RWPE2 (cell line): Measurements from ENCODE around the gene CTTN.
"Not testable (repeated sequence)": the region's sequence is repeated elsewhere in the genome, so short reads cannot be mapped to it uniquely, and the experiment has no call there.

ENCODE experiments used
- ATAC-seq: fragments of 200-7000 bp; cut with Tn5 transposase; 3 replicates; pipeline ENCODE4 v1.9.1; 2021; ENCODE audit warnings: low read depth
- DNase-seq: peaks from one replicate; pipeline ENCODE4 v3.0.0-alpha.2; 2020; ENCODE audit warnings: low spot score
- H3K27ac ChIP-seq: fragments of 450-650 bp; 2 replicates; pipeline ENCODE4 v1.5.1; 2017; ENCODE audit warnings: mild to moderate bottlenecking; ENCODE audit not compliant: poor library complexity, severe bottlenecking
- H3K27me3 ChIP-seq: fragments of 250-450 bp; sonication (Bioruptor Pico); 2 replicates; pipeline ENCODE4 v1.5.1; 2021; ENCODE audit warnings: mild to moderate bottlenecking, moderate library complexity; ENCODE audit not compliant: insufficient read depth, poor library complexity, severe bottlenecking
- H3K36me3 ChIP-seq: fragments of 250-450 bp; sonication (Bioruptor Pico); 2 replicates; pipeline ENCODE4 v1.5.1; 2020; ENCODE audit warnings: low read depth, mild to moderate bottlenecking, moderate library complexity
- H3K4me1 ChIP-seq: fragments of 250-450 bp; sonication (Bioruptor Pico); 2 replicates; pipeline ENCODE4 v1.5.1; 2021; ENCODE audit warnings: mild to moderate bottlenecking, moderate library complexity; ENCODE audit not compliant: insufficient read depth, poor library complexity, severe bottlenecking
- H3K4me3 ChIP-seq: fragments of 250-450 bp; sonication (Bioruptor Pico); 2 replicates; pipeline ENCODE4 v1.5.1; 2021; ENCODE audit warnings: mild to moderate bottlenecking, moderate library complexity; ENCODE audit not compliant: severe bottlenecking
- H3K9me3 ChIP-seq: fragments of 250-450 bp; sonication (Bioruptor Pico); 2 replicates; pipeline ENCODE4 v1.5.1; 2021; ENCODE audit warnings: mild to moderate bottlenecking, moderate library complexity; ENCODE audit not compliant: severe bottlenecking
- TF ChIP-seq, protein P1 (sequence below): fragments of 450-650 bp; IDR thresholded peaks from one replicate; pipeline ENCODE4 v1.5.1; 2017; ENCODE audit warnings: mild to moderate bottlenecking, moderate library complexity; ENCODE audit not compliant: poor library complexity, severe bottlenecking

The CTTN gene

GRCh38 chr11:70443773-70444030 is 45.4 kb downstream of the CTTN start:
- ATAC-seq, result no peak
- no peak for DNase-seq
- Histone ChIP-seq H3K4me3 (no peak overlapping the region), H3K27ac (no peak overlapping the region), H3K36me3 (no peaks in the 10 kb centered on the region), H3K27me3 (no peaks in the 10 kb centered on the region), H3K4me1 (no peaks in the 10 kb centered on the region), H3K9me3 (no peaks in the 10 kb centered on the region)
- TF ChIP-seq, protein P1, sequence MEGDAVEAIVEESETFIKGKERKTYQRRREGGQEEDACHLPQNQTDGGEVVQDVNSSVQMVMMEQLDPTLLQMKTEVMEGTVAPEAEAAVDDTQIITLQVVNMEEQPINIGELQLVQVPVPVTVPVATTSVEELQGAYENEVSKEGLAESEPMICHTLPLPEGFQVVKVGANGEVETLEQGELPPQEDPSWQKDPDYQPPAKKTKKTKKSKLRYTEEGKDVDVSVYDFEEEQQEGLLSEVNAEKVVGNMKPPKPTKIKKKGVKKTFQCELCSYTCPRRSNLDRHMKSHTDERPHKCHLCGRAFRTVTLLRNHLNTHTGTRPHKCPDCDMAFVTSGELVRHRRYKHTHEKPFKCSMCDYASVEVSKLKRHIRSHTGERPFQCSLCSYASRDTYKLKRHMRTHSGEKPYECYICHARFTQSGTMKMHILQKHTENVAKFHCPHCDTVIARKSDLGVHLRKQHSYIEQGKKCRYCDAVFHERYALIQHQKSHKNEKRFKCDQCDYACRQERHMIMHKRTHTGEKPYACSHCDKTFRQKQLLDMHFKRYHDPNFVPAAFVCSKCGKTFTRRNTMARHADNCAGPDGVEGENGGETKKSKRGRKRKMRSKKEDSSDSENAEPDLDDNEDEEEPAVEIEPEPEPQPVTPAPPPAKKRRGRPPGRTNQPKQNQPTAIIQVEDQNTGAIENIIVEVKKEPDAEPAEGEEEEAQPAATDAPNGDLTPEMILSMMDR, result no peak

- H3K27ac ChIP-seq, result no peak overlapping the region
- no peak for DNase-seq
- no peak for ATAC-seq
- no peaks in the 10 kb centered on the region for H3K9me3 ChIP-seq
- H3K4me1 ChIP-seq, result no peaks in the 10 kb centered on the region
- no peaks in the 10 kb centered on the region for H3K27me3 ChIP-seq
- no peaks in the 10 kb centered on the region for H3K36me3 ChIP-seq
- TF ChIP-seq, protein P1, result no peak
- H3K4me3 ChIP-seq, result no peak overlapping the region
Measured at GRCh38 chr11:70445091-70445490, 46.8 kb downstream of the CTTN start.

GRCh38 chr11:70445605-70446004 is 47.3 kb downstream of the CTTN start:
- no peaks in the 10 kb centered on the region for H3K9me3 ChIP-seq
- DNase-seq, result no peak
- no peak overlapping the region for H3K27ac ChIP-seq
- TF ChIP-seq, protein P1, result no peak
- H3K36me3 ChIP-seq, result no peaks in the 10 kb centered on the region
- H3K4me3 ChIP-seq, result no peak overlapping the region
- no peaks in the 10 kb centered on the region for H3K27me3 ChIP-seq
- no peak for ATAC-seq
- H3K4me1 ChIP-seq, result no peaks in the 10 kb centered on the region

DNA sequence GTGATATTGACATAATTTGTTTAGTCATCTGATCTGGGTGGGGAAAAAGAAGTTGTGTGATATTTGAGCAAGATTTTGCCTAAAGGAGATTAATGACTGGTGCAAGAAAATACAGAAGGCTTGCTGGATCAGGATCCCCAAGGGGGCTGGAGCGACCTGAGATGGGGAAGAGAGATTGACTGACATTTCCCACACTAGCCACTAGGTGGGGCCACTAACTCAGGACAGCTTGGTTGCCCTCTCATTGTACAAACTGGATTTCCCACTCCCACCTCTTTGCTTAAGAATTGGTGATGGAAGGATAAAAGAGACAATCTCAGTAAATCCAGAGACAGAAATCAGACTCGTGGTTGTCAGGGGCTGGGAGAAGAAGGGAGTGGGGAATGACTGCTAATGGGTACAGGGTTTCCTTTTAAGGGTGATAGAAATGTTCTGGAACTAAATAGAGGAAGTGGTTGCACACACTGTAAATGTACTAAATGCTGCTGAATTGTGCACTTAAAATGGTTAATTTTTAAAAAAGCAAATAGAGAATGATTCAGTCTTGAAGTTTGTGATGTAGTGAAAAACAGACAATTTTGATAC is 50.7 kb downstream of the CTTN start:
- Histone ChIP-seq H3K27me3 (no peaks in the 10 kb centered on the region), H3K27ac (no peak overlapping the region), H3K9me3 (no peaks in the 10 kb centered on the region), H3K36me3 (no peaks in the 10 kb centered on the region), H3K4me3 (no peak overlapping the region), H3K4me1 (no peaks in the 10 kb centered on the region)
- ATAC-seq, result no peak
- TF ChIP-seq, protein P1, result peak; percentile 29
- no peak for DNase-seq

- H3K27me3 ChIP-seq, result no peaks in the 10 kb centered on the region
- ATAC-seq (no peak), DNase-seq (no peak)
- H3K9me3 ChIP-seq, result no peaks in the 10 kb centered on the region
- H3K4me3 ChIP-seq, result no peak overlapping the region
- H3K36me3 ChIP-seq, result no peaks in the 10 kb centered on the region
- H3K27ac ChIP-seq, result no peak overlapping the region
- H3K4me1 ChIP-seq, result no peaks in the 10 kb centered on the region
- TF ChIP-seq, protein P1, result no peak
Measured at GRCh38 chr11:70454197-70454767, 56.0 kb downstream of the CTTN start.

DNA sequence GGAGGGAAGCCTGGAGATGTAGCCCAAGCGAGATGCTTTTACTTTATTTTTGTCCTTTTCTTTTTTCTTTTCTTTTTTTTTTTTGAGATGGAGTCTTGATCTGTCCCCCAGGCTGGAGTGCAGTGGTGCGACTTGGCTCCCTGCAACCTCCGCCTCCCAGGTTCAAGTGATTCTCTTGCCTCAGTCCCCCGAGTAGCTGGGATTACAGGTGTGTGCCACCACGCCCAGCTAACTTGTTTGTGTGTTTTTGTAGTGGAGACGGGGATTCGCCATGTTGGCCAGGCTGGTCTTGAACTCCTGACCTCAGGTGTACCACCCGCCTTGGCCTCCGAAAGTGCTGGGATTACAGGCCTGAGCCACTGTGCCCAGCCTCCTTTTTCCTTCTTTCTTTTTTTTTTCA is 56.5 kb downstream of the CTTN start:
- DNase-seq, H3K36me3 ChIP-seq, H3K9me3 ChIP-seq, H3K27me3 ChIP-seq, H3K4me1 ChIP-seq, H3K27ac ChIP-seq, H3K4me3 ChIP-seq, ATAC-seq: not testable (repeated sequence)
